ENCODE data around the gene PCK2.

The PCK2 gene

DNA sequence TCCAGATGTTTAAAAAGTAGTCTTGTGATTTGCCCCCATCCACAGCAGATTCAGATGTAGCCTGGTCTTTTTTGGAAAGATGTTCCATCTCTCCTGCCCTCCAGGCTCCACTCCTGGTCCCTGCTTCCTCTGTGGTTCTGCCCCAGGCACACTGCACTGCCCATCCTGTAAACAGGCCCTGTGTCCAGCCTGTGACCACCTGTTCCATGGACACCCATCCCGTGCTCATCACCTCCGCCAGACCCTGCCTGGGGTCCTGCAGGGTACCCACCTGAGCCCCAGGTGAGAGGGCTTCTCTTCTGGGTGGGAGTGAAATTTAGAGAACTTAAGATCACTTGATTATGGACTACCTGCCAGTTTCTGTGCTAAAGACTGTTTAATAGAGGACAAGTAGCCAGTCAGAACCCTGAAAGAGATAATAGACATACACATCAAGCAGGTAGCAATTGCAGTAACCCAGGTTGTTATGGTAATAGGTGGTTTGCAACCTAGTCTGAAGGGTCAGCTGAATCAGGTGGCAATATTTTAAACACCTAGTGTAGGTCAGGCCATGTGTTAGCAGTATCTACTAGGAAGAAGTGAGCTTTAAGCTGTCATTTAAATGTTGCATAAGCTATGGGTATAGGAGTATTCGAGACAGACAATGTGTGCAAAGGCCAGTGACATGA, 55.3 kb downstream of the PCK2 start:
- no peak overlapping the region for H3K4me3 ChIP-seq (ENCODE audit: low read depth, low read length)
- DNase-seq (ENCODE audit: low read depth): no peak
- TF ChIP-seq MYC (IDR thresholded peaks at IDR 0.05; ENCODE audit: low read depth, low read length) (no peak), POLR2A (IDR thresholded peaks at IDR 0.05; ENCODE audit: extremely low read depth, insufficient read length) (no peak)
- TF ChIP-seq, protein P1, sequence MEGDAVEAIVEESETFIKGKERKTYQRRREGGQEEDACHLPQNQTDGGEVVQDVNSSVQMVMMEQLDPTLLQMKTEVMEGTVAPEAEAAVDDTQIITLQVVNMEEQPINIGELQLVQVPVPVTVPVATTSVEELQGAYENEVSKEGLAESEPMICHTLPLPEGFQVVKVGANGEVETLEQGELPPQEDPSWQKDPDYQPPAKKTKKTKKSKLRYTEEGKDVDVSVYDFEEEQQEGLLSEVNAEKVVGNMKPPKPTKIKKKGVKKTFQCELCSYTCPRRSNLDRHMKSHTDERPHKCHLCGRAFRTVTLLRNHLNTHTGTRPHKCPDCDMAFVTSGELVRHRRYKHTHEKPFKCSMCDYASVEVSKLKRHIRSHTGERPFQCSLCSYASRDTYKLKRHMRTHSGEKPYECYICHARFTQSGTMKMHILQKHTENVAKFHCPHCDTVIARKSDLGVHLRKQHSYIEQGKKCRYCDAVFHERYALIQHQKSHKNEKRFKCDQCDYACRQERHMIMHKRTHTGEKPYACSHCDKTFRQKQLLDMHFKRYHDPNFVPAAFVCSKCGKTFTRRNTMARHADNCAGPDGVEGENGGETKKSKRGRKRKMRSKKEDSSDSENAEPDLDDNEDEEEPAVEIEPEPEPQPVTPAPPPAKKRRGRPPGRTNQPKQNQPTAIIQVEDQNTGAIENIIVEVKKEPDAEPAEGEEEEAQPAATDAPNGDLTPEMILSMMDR (IDR thresholded peaks at IDR 0.05; ENCODE audit: low read depth, low read length): no peak
- TF ChIP-seq, protein P2, sequence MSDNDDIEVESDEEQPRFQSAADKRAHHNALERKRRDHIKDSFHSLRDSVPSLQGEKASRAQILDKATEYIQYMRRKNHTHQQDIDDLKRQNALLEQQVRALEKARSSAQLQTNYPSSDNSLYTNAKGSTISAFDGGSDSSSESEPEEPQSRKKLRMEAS (IDR thresholded peaks at IDR 0.05; ENCODE audit: low read depth, low read length): no peak

DNA sequence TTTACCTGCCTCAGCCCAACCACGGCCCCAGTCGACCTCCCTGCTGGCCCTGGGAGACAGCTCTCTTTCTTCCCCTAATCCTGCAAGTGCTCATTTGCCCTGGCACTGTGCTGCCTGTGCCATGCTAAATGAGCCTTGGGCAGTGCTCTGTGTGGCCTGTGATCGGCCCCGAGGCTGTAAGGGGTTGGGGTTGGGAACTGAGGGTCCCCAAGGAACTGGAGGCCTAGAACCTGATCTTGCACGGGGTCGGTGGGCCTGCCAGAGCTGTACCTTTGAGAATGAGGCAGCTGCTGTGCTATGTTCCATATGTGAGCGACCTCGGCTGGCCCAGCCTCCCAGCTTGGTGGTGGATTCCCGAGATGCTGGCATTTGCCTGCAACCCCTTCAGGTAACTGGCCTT, 56.0 kb downstream of the PCK2 start:
- no peak for DNase-seq (ENCODE audit: low read depth)
- H3K4me3 ChIP-seq (ENCODE audit: low read depth, low read length): no peak overlapping the region
- TF ChIP-seq POLR2A (IDR thresholded peaks at IDR 0.05; ENCODE audit: extremely low read depth, insufficient read length): no peak
- TF ChIP-seq, protein P2 (IDR thresholded peaks at IDR 0.05; ENCODE audit: low read depth, low read length): no peak
- TF ChIP-seq, protein P1 (IDR thresholded peaks at IDR 0.05; ENCODE audit: low read depth, low read length): no peak
- no peak for TF ChIP-seq MYC (IDR thresholded peaks at IDR 0.05; ENCODE audit: low read depth, low read length)

DNA sequence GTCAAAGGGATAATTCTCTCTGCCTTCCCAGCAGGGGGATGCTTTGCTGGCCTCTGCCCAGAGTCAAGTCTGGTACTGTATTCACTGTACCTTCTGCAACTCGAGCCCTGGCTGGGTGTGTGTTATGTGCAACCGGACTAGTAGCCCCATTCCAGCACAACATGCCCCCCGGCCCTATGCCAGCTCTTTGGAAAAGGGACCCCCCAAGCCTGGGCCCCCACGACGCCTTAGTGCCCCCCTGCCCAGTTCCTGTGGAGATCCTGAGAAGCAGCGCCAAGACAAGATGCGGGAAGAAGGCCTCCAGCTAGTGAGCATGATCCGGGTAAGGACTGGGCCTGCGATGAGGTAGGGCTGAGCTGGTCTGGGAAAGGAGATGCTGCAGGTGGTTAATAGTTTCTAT, 56.5 kb downstream of the PCK2 start:
- DNase-seq (ENCODE audit: low read depth): no peak
- H3K4me3 ChIP-seq (ENCODE audit: low read depth, low read length): no peak overlapping the region
- TF ChIP-seq POLR2A (IDR thresholded peaks at IDR 0.05; ENCODE audit: extremely low read depth, insufficient read length): no peak
- TF ChIP-seq, protein P2 (IDR thresholded peaks at IDR 0.05; ENCODE audit: low read depth, low read length): no peak
- TF ChIP-seq, protein P1 (IDR thresholded peaks at IDR 0.05; ENCODE audit: low read depth, low read length): no peak
- no peak for TF ChIP-seq MYC (IDR thresholded peaks at IDR 0.05; ENCODE audit: low read depth, low read length)

DNA sequence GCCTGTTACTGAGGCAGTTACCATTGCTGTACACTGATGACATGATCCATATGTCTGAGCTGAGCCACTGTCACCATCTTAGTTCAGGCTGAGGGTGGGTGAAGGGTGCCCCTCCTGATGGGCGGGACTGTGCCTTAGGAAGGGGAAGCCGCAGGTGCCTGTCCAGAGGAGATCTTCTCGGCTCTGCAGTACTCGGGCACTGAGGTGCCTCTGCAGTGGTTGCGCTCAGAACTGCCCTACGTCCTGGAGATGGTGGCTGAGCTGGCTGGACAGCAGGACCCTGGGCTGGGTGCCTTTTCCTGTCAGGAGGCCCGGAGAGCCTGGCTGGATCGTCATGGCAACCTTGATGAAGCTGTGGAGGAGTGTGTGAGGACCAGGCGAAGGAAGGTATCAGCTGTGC, 56.9 kb downstream of the PCK2 start:
- H3K4me3 ChIP-seq (ENCODE audit: low read depth, low read length): no peak overlapping the region
- TF ChIP-seq MYC (IDR thresholded peaks at IDR 0.05; ENCODE audit: low read depth, low read length) (no peak), POLR2A (IDR thresholded peaks at IDR 0.05; ENCODE audit: extremely low read depth, insufficient read length) (no peak)
- TF ChIP-seq, protein P1 (IDR thresholded peaks at IDR 0.05; ENCODE audit: low read depth, low read length): no peak
- TF ChIP-seq, protein P2 (IDR thresholded peaks at IDR 0.05; ENCODE audit: low read depth, low read length): no peak
- DNase-seq (ENCODE audit: low read depth): no peak

DNA sequence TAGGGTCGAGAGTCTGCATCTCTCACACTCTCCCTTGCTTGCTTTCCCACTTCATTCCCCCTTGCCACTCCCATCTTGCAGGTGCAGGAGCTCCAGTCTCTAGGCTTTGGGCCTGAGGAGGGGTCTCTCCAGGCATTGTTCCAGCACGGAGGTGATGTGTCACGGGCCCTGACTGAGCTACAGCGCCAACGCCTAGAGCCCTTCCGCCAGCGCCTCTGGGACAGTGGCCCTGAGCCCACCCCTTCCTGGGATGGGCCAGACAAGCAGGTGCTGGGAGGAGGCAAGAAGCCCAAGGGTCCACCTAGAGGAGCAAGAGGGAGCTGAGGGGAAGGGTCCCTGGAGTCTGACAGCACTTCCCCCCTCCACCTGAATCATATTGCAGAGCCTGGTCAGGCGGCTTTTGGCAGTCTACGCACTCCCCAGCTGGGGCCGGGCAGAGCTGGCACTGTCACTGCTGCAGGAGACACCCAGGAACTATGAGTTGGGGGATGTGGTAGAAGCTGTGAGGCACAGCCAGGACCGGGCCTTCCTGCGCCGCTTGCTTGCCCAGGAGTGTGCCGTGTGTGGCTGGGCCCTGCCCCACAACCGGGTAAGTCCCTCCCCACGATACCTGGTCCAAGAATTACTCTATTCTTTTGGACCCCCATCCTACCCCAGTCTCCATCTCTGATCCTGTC, 57.4 kb downstream of the PCK2 start:
- TF ChIP-seq POLR2A (IDR thresholded peaks at IDR 0.05; ENCODE audit: extremely low read depth, insufficient read length) (no peak), MYC (IDR thresholded peaks at IDR 0.05; ENCODE audit: low read depth, low read length) (no peak)
- TF ChIP-seq, protein P2 (IDR thresholded peaks at IDR 0.05; ENCODE audit: low read depth, low read length): no peak
- TF ChIP-seq, protein P1 (IDR thresholded peaks at IDR 0.05; ENCODE audit: low read depth, low read length): no peak
- DNase-seq (ENCODE audit: low read depth): no peak
- H3K4me3 ChIP-seq (ENCODE audit: low read depth, low read length): no peak overlapping the region
